Natural killer cell (primary cell): Measurements from ENCODE around the gene PFKP. TPM values are rescaled to one million over a fixed set of nuclear protein-coding genes. Genes with fewer than 3 reads are reported as not detected.

Experiments used
- ATAC-seq, 3 donors: fragments of 150-1000 bp in 2 of 3; fragments of 200-7000 bp in 1 of 3; cut with Tn5 transposase; 1 replicate in 1 of 3; 2 replicates in 2 of 3; pipeline ENCODE4 v1.10.0; 2021; ENCODE audit warnings: mild to moderate bottlenecking in 2 of 3, moderate library complexity in 2 of 3
- DNase-seq, 2 donors: peaks; one replicate each; pipeline versions ENCODE4 v3.0.0 to v3.0.0-alpha.2; 2013 to 2021; ENCODE audit warnings: mixed read lengths in 1 of 2
- H3K27ac ChIP-seq: one replicate; pipeline ENCODE4 v1.5.1; 2013; ENCODE audit warnings: mild to moderate bottlenecking, low read length
- H3K27me3 ChIP-seq: one replicate; pipeline ENCODE4 v1.6.1; 2013; ENCODE audit warnings: low read length; ENCODE audit not compliant: control insufficient read depth, insufficient read depth
- H3K36me3 ChIP-seq: one replicate; pipeline ENCODE4 v1.6.1; 2013; ENCODE audit warnings: low read length; ENCODE audit not compliant: control insufficient read depth, insufficient read depth
- H3K4me1 ChIP-seq: one replicate; pipeline ENCODE4 v1.6.1; 2013; ENCODE audit warnings: low read length; ENCODE audit not compliant: control insufficient read depth, insufficient read depth
- H3K4me3 ChIP-seq: one replicate; pipeline ENCODE4 v1.5.1; 2013; ENCODE audit warnings: low read length
- H3K9me3 ChIP-seq: one replicate; pipeline ENCODE4 v1.6.1; 2013; ENCODE audit warnings: low read length; ENCODE audit not compliant: control insufficient read depth, insufficient read depth
- H3K27ac Mint-ChIP-seq, 2 donors: one replicate each; pipeline ENCODE4 v1.8.0; 2022; ENCODE audit warnings: mild to moderate bottlenecking in 2 of 2, mixed read lengths in 2 of 2, moderate library complexity in 1 of 2
- H3K27me3 Mint-ChIP-seq, 2 donors: one replicate each; pipeline ENCODE4 v1.8.0; 2022; ENCODE audit warnings: low read depth in 2 of 2, mixed read lengths in 2 of 2
- H3K36me3 Mint-ChIP-seq: one replicate; pipeline ENCODE4 v1.8.0; 2022; ENCODE audit warnings: mixed read lengths
- H3K4me1 Mint-ChIP-seq, 2 donors: one replicate each; pipeline ENCODE4 v1.8.0; 2022; ENCODE audit warnings: mixed read lengths in 2 of 2
- H3K4me3 Mint-ChIP-seq: one replicate; pipeline ENCODE4 v1.8.0; 2022; ENCODE audit warnings: mild to moderate bottlenecking, moderate library complexity, mixed read lengths
- H3K9me3 Mint-ChIP-seq, 2 donors: one replicate each; pipeline ENCODE4 v1.8.0; 2022; ENCODE audit warnings: mixed read lengths in 2 of 2
- WGBS: methylation state at CpG from one replicate; pipeline ENCODE4 v1.1.7; 2013; ENCODE audit warnings: missing lambda C conversion rate; ENCODE audit not compliant: insufficient coverage; 5-methylcytosine and 5-hydroxymethylcytosine counted together
- intact Hi-C: fragments of 100-400 bp; cut with micrococcal nuclease; formaldehyde crosslinking; loops from one replicate; pipeline ENCODE4 v1.14.2; 2022
- total RNA-seq, 4 donors: library from RNA; stranded (reverse); fragments of 120-200 nt in 1 of 4; gene quantifications; one replicate each; pipeline versions ENCODE4 v1.2.3 to v1.2.4, GENCODE V29; 2013 to 2022
- TF ChIP-seq, protein P1 (sequence below): fragments of 200-600 bp; IDR thresholded peaks from one replicate; pipeline ENCODE4 v1.8.0; 2022; ENCODE audit warnings: antibody characterized with exemption

The PFKP gene
- total RNA-seq, 3 donors from 2014 or later (not counting 1 experiment from before 2014, with no cell fraction given): 43.9 to 62.4 (median 47.4) TPM

DNA sequence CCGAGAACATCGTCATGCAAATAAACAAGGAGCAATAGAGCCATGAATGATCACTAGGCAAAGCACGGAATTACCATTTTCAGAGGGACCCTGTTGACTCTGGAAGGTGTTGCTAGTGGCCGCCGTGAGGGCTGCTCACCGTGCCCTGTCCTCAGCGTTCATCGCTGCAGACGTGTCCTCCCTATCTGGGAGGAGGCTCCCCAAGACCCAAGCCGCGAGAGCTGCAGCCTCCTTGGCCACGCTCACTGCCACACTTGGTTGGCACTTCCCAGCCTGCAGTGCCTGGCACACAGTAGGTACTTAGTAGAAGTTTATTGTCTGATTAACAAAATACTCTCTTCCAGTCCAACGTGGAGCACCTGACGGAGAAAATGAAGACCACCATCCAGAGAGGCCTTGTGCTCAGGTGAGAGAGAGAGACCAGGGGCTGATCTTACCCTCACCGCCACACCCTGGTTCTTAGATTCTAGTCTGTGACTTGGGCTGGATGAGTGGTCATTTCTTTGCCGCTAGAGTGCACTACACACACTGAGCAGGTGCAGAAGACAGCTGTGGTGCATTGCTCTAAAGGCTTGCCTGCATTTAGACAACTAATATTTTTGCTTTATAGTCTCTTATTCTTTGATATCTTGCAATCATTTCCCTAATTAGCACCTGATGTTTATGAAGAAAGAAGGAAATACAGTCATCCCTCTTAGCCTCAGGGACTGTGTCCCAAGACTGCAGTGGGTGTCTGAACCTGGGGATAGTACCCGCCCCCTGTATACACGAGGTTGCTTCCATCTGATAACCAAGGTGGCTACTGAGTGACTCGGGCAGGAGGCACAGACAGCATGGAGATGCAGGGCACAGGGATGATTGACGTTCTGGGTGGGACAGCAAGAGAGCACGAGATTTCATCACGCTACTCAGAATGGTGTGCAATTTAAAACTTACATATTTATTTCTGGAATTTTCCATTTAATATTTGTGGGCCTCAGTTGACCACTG, 65.0 kb downstream of the PFKP start:
- Histone ChIP-seq H3K4me3 (no peak overlapping the region), H3K36me3 (peaks cover 56% of the 10 kb centered on the region), H3K27me3 (no peaks in the 10 kb centered on the region), H3K4me1 (no peaks in the 10 kb centered on the region), H3K9me3 (no peaks in the 10 kb centered on the region), H3K27ac (no peak overlapping the region)
- no peaks in the 10 kb centered on the region for H3K4me1 Mint-ChIP-seq
- peaks cover 8% of the 10 kb centered on the region for H3K36me3 Mint-ChIP-seq
- TF ChIP-seq, protein P1, sequence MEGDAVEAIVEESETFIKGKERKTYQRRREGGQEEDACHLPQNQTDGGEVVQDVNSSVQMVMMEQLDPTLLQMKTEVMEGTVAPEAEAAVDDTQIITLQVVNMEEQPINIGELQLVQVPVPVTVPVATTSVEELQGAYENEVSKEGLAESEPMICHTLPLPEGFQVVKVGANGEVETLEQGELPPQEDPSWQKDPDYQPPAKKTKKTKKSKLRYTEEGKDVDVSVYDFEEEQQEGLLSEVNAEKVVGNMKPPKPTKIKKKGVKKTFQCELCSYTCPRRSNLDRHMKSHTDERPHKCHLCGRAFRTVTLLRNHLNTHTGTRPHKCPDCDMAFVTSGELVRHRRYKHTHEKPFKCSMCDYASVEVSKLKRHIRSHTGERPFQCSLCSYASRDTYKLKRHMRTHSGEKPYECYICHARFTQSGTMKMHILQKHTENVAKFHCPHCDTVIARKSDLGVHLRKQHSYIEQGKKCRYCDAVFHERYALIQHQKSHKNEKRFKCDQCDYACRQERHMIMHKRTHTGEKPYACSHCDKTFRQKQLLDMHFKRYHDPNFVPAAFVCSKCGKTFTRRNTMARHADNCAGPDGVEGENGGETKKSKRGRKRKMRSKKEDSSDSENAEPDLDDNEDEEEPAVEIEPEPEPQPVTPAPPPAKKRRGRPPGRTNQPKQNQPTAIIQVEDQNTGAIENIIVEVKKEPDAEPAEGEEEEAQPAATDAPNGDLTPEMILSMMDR: no peak
- DNase-seq (no peak), ATAC-seq (no peak)
- H3K27me3 Mint-ChIP-seq: no peaks in the 10 kb centered on the region
- intact Hi-C loops: no loop called here
- no peaks in the 10 kb centered on the region for H3K9me3 Mint-ChIP-seq
- WGBS: 96% methylated on average over 21 of the region's 22 CpGs
- no peak overlapping the region for H3K4me3 Mint-ChIP-seq
- no peak overlapping the region for H3K27ac Mint-ChIP-seq

DNA sequence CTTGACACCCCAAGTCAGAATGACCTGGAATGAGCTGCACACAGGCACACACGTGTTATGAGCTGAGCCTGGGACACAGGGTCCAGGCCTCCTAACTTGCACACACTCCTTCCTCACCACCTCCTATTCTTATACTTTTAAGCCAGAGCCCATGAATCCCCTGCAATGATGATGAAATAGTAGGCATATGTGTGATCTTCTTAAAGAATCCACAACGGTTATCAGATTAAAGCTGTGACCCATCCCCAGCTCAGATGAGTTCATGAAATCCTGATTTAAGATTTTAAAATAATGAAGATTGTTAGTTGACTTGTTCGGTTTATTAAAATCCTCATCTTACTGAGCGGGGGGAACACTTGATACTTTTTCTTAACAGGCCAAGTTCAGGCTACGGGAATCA, 66.6 kb downstream of the PFKP start:
- Mint-ChIP-seq H3K27ac (no peak overlapping the region), H3K4me1 (no peaks in the 10 kb centered on the region), H3K9me3 (no peaks in the 10 kb centered on the region), H3K27me3 (no peaks in the 10 kb centered on the region), H3K4me3 (no peak overlapping the region), H3K36me3 (peaks cover 12% of the 10 kb centered on the region)
- DNase-seq (no peak), ATAC-seq (no peak)
- TF ChIP-seq, protein P1: no peak
- Histone ChIP-seq H3K4me3 (no peak overlapping the region), H3K9me3 (no peaks in the 10 kb centered on the region), H3K36me3 (peaks cover 69% of the 10 kb centered on the region), H3K27me3 (no peaks in the 10 kb centered on the region), H3K4me1 (no peaks in the 10 kb centered on the region), H3K27ac (no peak overlapping the region)
- 77% methylated on average over 5 of the region's 5 CpGs for WGBS
- intact Hi-C loops: no loop called here

DNA sequence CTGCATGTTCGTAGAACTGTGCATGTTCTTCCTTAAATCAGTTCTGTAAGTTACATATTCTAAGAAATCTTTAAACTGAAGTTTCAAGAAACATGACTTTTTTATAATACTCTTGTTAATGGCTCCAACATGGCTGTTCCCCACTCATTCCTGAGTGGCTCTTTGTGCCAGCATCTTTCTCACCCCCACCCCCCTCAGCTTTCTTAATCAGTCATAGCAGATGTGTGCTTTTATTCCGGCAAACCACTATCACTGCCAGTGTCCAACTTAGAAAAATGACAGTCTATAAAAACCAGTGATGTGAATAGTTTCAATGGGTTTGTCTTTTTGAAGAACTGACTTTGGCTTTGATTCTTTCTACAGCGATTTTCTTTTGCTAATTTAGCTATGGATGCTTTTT, 67.7 kb downstream of the PFKP start:
- H3K36me3 Mint-ChIP-seq: peaks cover 16% of the 10 kb centered on the region
- TF ChIP-seq, protein P1: no peak
- no peak overlapping the region for H3K4me3 Mint-ChIP-seq
- H3K4me1 Mint-ChIP-seq: no peaks in the 10 kb centered on the region
- H3K9me3 ChIP-seq: no peaks in the 10 kb centered on the region
- 100% methylated on average over 1 of the region's 3 CpGs for WGBS
- no peaks in the 10 kb centered on the region for H3K27me3 ChIP-seq
- H3K9me3 Mint-ChIP-seq: no peaks in the 10 kb centered on the region
- no peak overlapping the region for H3K4me3 ChIP-seq
- peaks cover 78% of the 10 kb centered on the region for H3K36me3 ChIP-seq
- ATAC-seq (no peak), DNase-seq (no peak)
- no peak overlapping the region for H3K27ac ChIP-seq
- no peaks in the 10 kb centered on the region for H3K4me1 ChIP-seq
- no peak overlapping the region for H3K27ac Mint-ChIP-seq
- intact Hi-C loops: no loop called here
- H3K27me3 Mint-ChIP-seq: no peaks in the 10 kb centered on the region
